ENCODE data around the gene ACSS3. TPM values are rescaled to one million over a fixed set of nuclear protein-coding genes. Genes with fewer than 3 reads are reported as not detected.

Gene ACSS3
- total RNA-seq, 6 donors from 2014 or later = 23.5 to 61.8 (median 26.0) TPM

DNA sequence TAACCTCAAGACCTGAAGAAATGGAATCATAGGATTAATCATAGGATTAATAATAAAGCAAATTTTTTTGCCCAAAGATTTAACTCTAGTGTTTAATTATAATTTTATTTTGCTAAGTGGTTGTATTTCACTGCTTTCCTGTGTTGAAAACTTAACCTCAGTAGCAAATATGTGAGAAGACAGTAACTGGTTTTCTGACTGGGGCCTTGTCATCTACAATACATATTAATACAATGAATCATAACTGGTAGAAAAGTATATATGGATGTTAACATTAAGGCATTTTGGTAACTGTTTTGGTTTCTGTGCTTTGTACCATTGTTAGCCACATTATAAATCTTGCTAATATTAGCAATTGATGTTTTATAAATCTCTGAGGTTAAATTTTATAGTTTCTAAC is 92.2 kb downstream of the ACSS3 start:
- no peaks in the 10 kb centered on the region for H3K4me1 ChIP-seq
- ATAC-seq (ENCODE audit: low FRiP score in 2 of 2) = no peak
- no peak overlapping the region for H3K27ac ChIP-seq
- DNase-seq = no peak
- H3K4me3 ChIP-seq = no peak overlapping the region
- H3K27me3 ChIP-seq = no peaks in the 10 kb centered on the region
- H3K36me3 ChIP-seq = no peaks in the 10 kb centered on the region
- TF ChIP-seq, protein P1, sequence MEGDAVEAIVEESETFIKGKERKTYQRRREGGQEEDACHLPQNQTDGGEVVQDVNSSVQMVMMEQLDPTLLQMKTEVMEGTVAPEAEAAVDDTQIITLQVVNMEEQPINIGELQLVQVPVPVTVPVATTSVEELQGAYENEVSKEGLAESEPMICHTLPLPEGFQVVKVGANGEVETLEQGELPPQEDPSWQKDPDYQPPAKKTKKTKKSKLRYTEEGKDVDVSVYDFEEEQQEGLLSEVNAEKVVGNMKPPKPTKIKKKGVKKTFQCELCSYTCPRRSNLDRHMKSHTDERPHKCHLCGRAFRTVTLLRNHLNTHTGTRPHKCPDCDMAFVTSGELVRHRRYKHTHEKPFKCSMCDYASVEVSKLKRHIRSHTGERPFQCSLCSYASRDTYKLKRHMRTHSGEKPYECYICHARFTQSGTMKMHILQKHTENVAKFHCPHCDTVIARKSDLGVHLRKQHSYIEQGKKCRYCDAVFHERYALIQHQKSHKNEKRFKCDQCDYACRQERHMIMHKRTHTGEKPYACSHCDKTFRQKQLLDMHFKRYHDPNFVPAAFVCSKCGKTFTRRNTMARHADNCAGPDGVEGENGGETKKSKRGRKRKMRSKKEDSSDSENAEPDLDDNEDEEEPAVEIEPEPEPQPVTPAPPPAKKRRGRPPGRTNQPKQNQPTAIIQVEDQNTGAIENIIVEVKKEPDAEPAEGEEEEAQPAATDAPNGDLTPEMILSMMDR (IDR thresholded peaks at IDR 0.05) = no peak
- no peak for TF ChIP-seq POLR2AphosphoS5 (IDR thresholded peaks at IDR 0.05)
- no peak for TF ChIP-seq POLR2A (IDR thresholded peaks at IDR 0.05)
- no peak for TF ChIP-seq EP300 (IDR thresholded peaks at IDR 0.05)
- no peaks in the 10 kb centered on the region for H3K9me3 ChIP-seq

DNA sequence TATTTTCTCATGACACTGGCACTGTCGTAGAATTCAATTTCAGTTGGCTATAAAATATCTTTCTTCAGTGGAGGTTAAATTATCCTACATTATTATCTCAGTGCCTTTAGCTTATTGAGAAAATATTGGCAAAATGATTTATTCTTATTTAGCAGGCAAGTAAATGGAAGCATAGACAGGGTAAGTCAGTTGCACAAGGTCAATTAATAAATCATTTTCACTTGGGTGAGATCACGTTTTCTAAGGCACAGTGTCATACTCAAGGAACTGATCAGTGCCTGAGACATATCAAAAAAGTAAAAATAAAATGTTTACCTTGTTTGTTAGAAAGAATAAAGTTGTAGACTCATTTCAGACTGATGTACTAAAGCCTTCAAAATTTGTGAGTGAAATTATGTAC is 95.0 kb downstream of the ACSS3 start:
- Histone ChIP-seq H3K4me1 (no peaks in the 10 kb centered on the region), H3K27me3 (no peaks in the 10 kb centered on the region), H3K36me3 (peaks cover 0 to 4% (median 2%) of the 10 kb centered on the region in 4 donors), H3K4me3 (no peak overlapping the region), H3K27ac (no peak overlapping the region), H3K9me3 (peaks cover 0 to 12% (median 1%) of the 10 kb centered on the region in 4 donors)
- TF ChIP-seq, protein P1 (IDR thresholded peaks at IDR 0.05) = no peak
- no peak for TF ChIP-seq POLR2AphosphoS5 (IDR thresholded peaks at IDR 0.05)
- no peak for TF ChIP-seq POLR2A (IDR thresholded peaks at IDR 0.05)
- TF ChIP-seq EP300 (IDR thresholded peaks at IDR 0.05) = no peak
- no peak for ATAC-seq (ENCODE audit: low FRiP score in 2 of 2)
- 66 to 70% methylated on average over 2 of the region's 2 CpGs for WGBS, 2 donors
- DNase-seq = no peak

DNA sequence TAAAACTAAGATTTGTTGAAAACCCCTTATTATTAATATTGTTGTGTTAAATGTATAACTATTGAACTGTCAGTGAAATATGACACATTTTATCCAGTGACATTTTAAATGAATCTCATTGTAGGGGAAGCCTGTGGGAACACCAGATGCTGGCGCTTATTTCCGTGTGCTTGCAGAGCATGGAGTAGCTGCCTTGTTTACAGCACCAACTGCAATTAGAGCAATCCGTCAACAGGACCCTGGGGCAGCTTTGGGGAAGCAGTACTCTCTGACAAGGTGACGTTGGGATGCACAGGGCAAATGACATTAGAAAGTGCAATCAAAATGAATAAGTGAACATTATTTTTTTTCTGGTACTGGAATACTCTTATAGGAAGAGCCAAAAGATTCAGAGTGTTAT is 96.8 kb downstream of the ACSS3 start:
- Histone ChIP-seq H3K36me3 (peaks cover 0 to 4% (median 2%) of the 10 kb centered on the region in 4 donors), H3K9me3 (peaks cover 0 to 12% (median 1%) of the 10 kb centered on the region in 4 donors), H3K27me3 (no peaks in the 10 kb centered on the region), H3K4me1 (no peaks in the 10 kb centered on the region), H3K27ac (no peak overlapping the region), H3K4me3 (no peak overlapping the region)
- ATAC-seq (ENCODE audit: low FRiP score in 2 of 2) = no peak
- no peak for DNase-seq
- 67 to 73% methylated on average over 4 of the region's 4 CpGs for WGBS, 2 donors
- TF ChIP-seq POLR2AphosphoS5 (IDR thresholded peaks at IDR 0.05) = no peak
- TF ChIP-seq, protein P1 (IDR thresholded peaks at IDR 0.05) = no peak

DNA sequence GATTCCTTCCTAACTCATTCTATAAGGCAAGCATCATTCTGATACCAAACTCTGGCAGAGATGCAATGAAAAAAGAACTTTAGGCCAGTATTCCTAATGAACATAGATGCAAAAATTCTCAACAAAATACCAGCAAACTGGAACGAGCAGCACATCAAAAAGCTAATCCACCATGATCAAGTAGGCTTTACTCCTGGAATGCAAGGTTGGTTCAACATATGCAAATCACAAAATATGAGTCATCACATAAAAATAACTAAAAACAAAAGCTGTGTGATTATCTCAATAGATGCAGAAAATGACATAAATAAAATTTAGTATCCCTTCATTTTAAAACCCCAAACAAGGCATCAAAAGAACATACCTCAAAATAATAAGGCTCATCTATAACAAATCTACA is 98.9 kb downstream of the ACSS3 start:
- no peak for TF ChIP-seq EP300 (IDR thresholded peaks at IDR 0.05)
- TF ChIP-seq POLR2A (IDR thresholded peaks at IDR 0.05) = no peak
- TF ChIP-seq, protein P1 (IDR thresholded peaks at IDR 0.05) = no peak
- no peak for TF ChIP-seq POLR2AphosphoS5 (IDR thresholded peaks at IDR 0.05)
- Histone ChIP-seq H3K4me3 (no peak overlapping the region), H3K27me3 (no peaks in the 10 kb centered on the region), H3K9me3 (peaks cover 0 to 12% (median 1%) of the 10 kb centered on the region in 4 donors), H3K36me3 (peaks cover 0 to 4% (median 2%) of the 10 kb centered on the region in 4 donors), H3K27ac (no peak overlapping the region), H3K4me1 (no peaks in the 10 kb centered on the region)
- WGBS, 2 donors = 61 to 85% methylated on average over 1 of the region's 1 CpG
- DNase-seq (no peak), ATAC-seq (ENCODE audit: low FRiP score in 2 of 2) (no peak)

DNA sequence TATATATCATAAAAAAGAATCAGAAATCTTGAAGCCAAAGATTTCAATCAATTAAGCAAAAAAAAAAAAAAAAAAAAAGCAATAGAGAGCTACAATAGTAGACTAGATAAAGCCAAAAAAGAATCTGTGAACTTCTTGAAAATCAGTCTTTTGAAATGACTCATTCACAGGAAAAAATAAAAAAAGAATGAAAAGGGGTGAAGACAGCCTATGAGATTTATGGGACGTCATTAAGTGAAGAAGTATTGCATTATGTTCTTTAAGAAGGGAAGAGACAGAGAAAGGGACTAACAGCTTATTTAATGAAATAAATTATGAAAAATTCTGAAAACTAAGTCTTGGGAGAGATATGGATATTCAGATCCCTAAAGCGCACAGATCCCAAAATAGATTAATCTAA is 103.8 kb downstream of the ACSS3 start:
- H3K36me3 ChIP-seq = no peaks in the 10 kb centered on the region
- no peaks in the 10 kb centered on the region for H3K27me3 ChIP-seq
- no peak overlapping the region for H3K27ac ChIP-seq
- ATAC-seq (ENCODE audit: low FRiP score in 2 of 2) = no peak
- TF ChIP-seq POLR2A (IDR thresholded peaks at IDR 0.05) (no peak), EP300 (IDR thresholded peaks at IDR 0.05) (no peak), POLR2AphosphoS5 (IDR thresholded peaks at IDR 0.05) (no peak)
- TF ChIP-seq, protein P1 (IDR thresholded peaks at IDR 0.05) = no peak
- DNase-seq = no peak
- WGBS, 2 donors = 65 to 89% methylated on average over 2 of the region's 2 CpGs
- peaks cover 0 to 5% (median under 1%) of the 10 kb centered on the region in 4 donors for H3K9me3 ChIP-seq
- no peaks in the 10 kb centered on the region for H3K4me1 ChIP-seq
- H3K4me3 ChIP-seq = no peak overlapping the region
